Stomach (tissue), 4 donors: ENCODE data around the gene NATD1.

Experiments
- CTCF ChIP-seq, 7 experiments: fragments of 450-650 bp in 4 of 7; fragments of 200-600 bp in 3 of 7; sonication (generic) in 3 of 7; IDR thresholded peaks; one replicate each; pipeline ENCODE4 v1.5.1; 2016 to 2019; ENCODE audit warnings: antibody characterized with exemption in 7 of 7, control low read depth in 2 of 7, mild to moderate bottlenecking in 1 of 7
- EP300 ChIP-seq: sonication (generic); formaldehyde crosslinking; IDR thresholded peaks from one replicate; pipeline ENCODE4 v1.6.1; 2017; ENCODE audit warnings: antibody characterized with exemption
- POLR2A ChIP-seq, 4 donors: fragments of 450-650 bp; IDR thresholded peaks; one replicate each; pipeline ENCODE4 v1.6.1; 2016; ENCODE audit warnings: antibody characterized with exemption in 4 of 4, control low read depth in 2 of 4, mild to moderate bottlenecking in 1 of 4, moderate library complexity in 1 of 4
- POLR2AphosphoS5 ChIP-seq, 3 donors: sonication (generic); formaldehyde crosslinking; IDR thresholded peaks; one replicate each; pipeline ENCODE4 v1.6.1; 2016; ENCODE audit warnings: antibody characterized with exemption in 3 of 3

DNA sequence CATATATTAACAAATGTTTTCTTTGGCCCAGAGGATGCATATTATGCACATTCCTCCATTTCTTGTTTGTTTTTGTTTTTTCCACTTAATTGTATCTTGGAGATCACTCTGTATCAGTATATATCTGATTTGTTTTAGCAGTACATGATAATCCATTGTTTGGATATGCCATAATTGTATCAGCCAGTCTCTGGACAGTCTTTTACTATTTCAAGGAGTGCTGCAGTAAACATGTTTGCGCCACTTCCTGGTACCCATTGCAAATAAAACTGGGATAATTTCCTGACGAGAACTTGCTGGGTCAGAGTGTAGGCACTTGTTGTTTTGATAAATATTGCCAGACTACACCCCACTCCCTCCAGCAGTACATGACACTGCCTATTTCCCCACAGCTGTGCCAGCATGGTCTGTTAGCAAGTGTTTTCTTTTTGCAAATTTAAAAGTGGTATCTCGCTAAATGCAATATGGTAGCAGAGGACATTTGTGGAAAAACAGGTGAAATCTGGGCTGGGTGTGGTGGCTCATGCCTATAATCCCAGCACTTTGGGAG is 34.3 kb downstream of the NATD1 start:
- TF ChIP-seq POLR2AphosphoS5 (IDR thresholded peaks at IDR 0.05): no peak
- no peak for TF ChIP-seq CTCF (IDR thresholded peaks at IDR 0.05)
- TF ChIP-seq POLR2A (IDR thresholded peaks at IDR 0.05): no peak
- no peak for TF ChIP-seq EP300
